ENCODE measurements around the gene TCEANC.

Gene TCEANC

GRCh38 chrX:13652850-13653693, at the start of gene TCEANC:
TCEANC (plus strand) TSS chrX:13653141; CDS start chrX:13662509, 9,368 bp downstream.
- no peak for TF ChIP-seq ZNF8 (CRISPR knock-in tag; IDR thresholded peaks at IDR 0.05)
- TF ChIP-seq PATZ1 (CRISPR knock-in tag; IDR thresholded peaks at IDR 0.05; ENCODE audit: borderline replicate concordance) = no peak
- TF ChIP-seq TCF4 (CRISPR knock-in tag; IDR thresholded peaks at IDR 0.05; ENCODE audit: borderline replicate concordance) = no peak
- no peak for TF ChIP-seq ZC3H10 (CRISPR knock-in tag; IDR thresholded peaks at IDR 0.05)
- no peak for TF ChIP-seq OSR1 (CRISPR knock-in tag; IDR thresholded peaks at IDR 0.05)
- no peak for TF ChIP-seq ZFP30 (CRISPR knock-in tag; IDR thresholded peaks at IDR 0.05)
- no peak for TF ChIP-seq ARNTL (CRISPR knock-in tag; IDR thresholded peaks at IDR 0.05; ENCODE audit: borderline replicate concordance, low read depth)
- TF ChIP-seq ZFP3 (CRISPR knock-in tag; IDR thresholded peaks at IDR 0.05) = no peak
- TF ChIP-seq ESRRG (CRISPR knock-in tag; IDR thresholded peaks at IDR 0.05) = no peak
- no peak for TF ChIP-seq PPARA (CRISPR knock-in tag; IDR thresholded peaks at IDR 0.05; ENCODE audit: borderline replicate concordance)
- TF ChIP-seq TSHZ2 (CRISPR knock-in tag; IDR thresholded peaks at IDR 0.05) = no peak
- TF ChIP-seq CSDC2 (CRISPR knock-in tag; IDR thresholded peaks at IDR 0.05) = no peak
- no peak for TF ChIP-seq POU6F1 (CRISPR knock-in tag; IDR thresholded peaks at IDR 0.05; ENCODE audit: borderline replicate concordance, low read depth)
- no peak for TF ChIP-seq TOX (CRISPR knock-in tag; IDR thresholded peaks at IDR 0.05; ENCODE audit: borderline replicate concordance)
- no peak for TF ChIP-seq GLIS3 (CRISPR knock-in tag; IDR thresholded peaks at IDR 0.05)
- TF ChIP-seq CREB5 (CRISPR knock-in tag; IDR thresholded peaks at IDR 0.05; ENCODE audit: low read depth) = no peak
- ATAC-seq = peak; percentile 98

GRCh38 chrX:13605611-13606010, 47.3 kb upstream of the TCEANC start:
- no peak for ATAC-seq

More at GRCh38 chrX:13605611-13606010, 47.3 kb upstream of the TCEANC start:
- TF ChIP-seq PPARA (CRISPR knock-in tag; IDR thresholded peaks at IDR 0.05; ENCODE audit: borderline replicate concordance) = no peak
- no peak for TF ChIP-seq BACH2 (CRISPR knock-in tag; IDR thresholded peaks at IDR 0.05; ENCODE audit: borderline replicate concordance)
- TF ChIP-seq RARB (CRISPR knock-in tag; IDR thresholded peaks at IDR 0.05) = no peak
- TF ChIP-seq ZFP3 (CRISPR knock-in tag; IDR thresholded peaks at IDR 0.05) = no peak
- TF ChIP-seq ZFP30 (CRISPR knock-in tag; IDR thresholded peaks at IDR 0.05) = no peak
- no peak for TF ChIP-seq OSR1 (CRISPR knock-in tag; IDR thresholded peaks at IDR 0.05)
- no peak for TF ChIP-seq ZC3H10 (CRISPR knock-in tag; IDR thresholded peaks at IDR 0.05)
- no peak for TF ChIP-seq TSHZ2 (CRISPR knock-in tag; IDR thresholded peaks at IDR 0.05)
- TF ChIP-seq CREB5 (CRISPR knock-in tag; IDR thresholded peaks at IDR 0.05; ENCODE audit: low read depth) = no peak
